ENCODE measurements around the gene CDC42BPB. TPM values are rescaled to one million over a fixed set of nuclear protein-coding genes. Genes with fewer than 3 reads are reported as not detected.

CDC42BPB gene
- total RNA-seq, 1 experiment from 2014 or later, result 103 TPM

- Histone ChIP-seq H2BK12ac (ENCODE audit: insufficient read length, low read depth, low read length) (no peak overlapping the region), H3K18ac (ENCODE audit: insufficient read length, low read depth, low read length) (no peak overlapping the region), H3K27ac (ENCODE audit: insufficient read length, low read depth, low read length) (no peak overlapping the region), H2BK120ac (ENCODE audit: low read depth, low read length, poor library complexity, severe bottlenecking) (no peak overlapping the region), H3K23ac (ENCODE audit: insufficient read length, low read depth, low read length) (no peak overlapping the region), H3K79me2 (ENCODE audit: insufficient read depth, low read length) (no peaks in the 10 kb centered on the region), H2BK20ac (ENCODE audit: low read depth, low read length, poor library complexity, severe bottlenecking) (no peak overlapping the region), H3K14ac (ENCODE audit: insufficient read depth, low read length) (no peak overlapping the region), H3K79me1 (ENCODE audit: insufficient read depth, low read depth, low read length, poor library complexity, severe bottlenecking) (no peaks in the 10 kb centered on the region), H3K9me3 (ENCODE audit: control insufficient read depth, low read depth, low read length) (no peaks in the 10 kb centered on the region), H3T11ph (ENCODE audit: low read length) (no peak overlapping the region), H3K4me2 (ENCODE audit: insufficient read depth, insufficient read length, low read length) (no peak overlapping the region), H3K9ac (ENCODE audit: extremely low read depth, insufficient read length, low read length) (no peak overlapping the region), H4K5ac (ENCODE audit: insufficient read length, low read depth, low read length) (no peak overlapping the region), H3K27me3 (ENCODE audit: insufficient read depth, low read length) (peaks cover 5% of the 10 kb centered on the region; the same call in 1 of the 2 replicates), H4K8ac (replicated peaks; ENCODE audit: insufficient read length, low read depth, low read length) (no peak overlapping the region), H3K4ac (ENCODE audit: low read depth, low read length) (no peak overlapping the region), H3K23me2 (ENCODE audit: insufficient read length, low read depth, low read length, poor library complexity, severe bottlenecking) (no peaks in the 10 kb centered on the region), H2AFZ (ENCODE audit: low read length) (no peak overlapping the region), H2BK15ac (ENCODE audit: low read depth, low read length) (no peak overlapping the region), H3K4me1 (ENCODE audit: insufficient read depth, low read length) (no peaks in the 10 kb centered on the region), H3K56ac (ENCODE audit: insufficient read length, low read depth, low read length) (no peak overlapping the region), H2AK5ac (ENCODE audit: insufficient read length, low read length) (no peak overlapping the region), H4K20me1 (ENCODE audit: control insufficient read depth, insufficient read depth, insufficient read length) (peaks cover 3% of the 10 kb centered on the region), H4K91ac (ENCODE audit: insufficient read length, low read depth, low read length) (no peak overlapping the region), H2BK5ac (ENCODE audit: insufficient read length, low read length) (no peak overlapping the region)
- Mint-ChIP-seq H3K27me3 (ENCODE audit: low read depth) (no peaks in the 10 kb centered on the region), H3K4me1 (peaks cover 0 to 2% of the 10 kb centered on the region in 2 experiments; a peak in 1 of 4 replicates), H3K36me3 (ENCODE audit: insufficient read depth in 1 of 3, low read depth in 3 of 3) (no peaks in the 10 kb centered on the region), H3K4me3 (no peak overlapping the region), H3K9me3 (no peaks in the 10 kb centered on the region), H3K27ac (no peak overlapping the region; a peak in 1 of 7 replicates)
- peak; percentile 86 for TF ChIP-seq CTCF (conservative IDR thresholded peaks at IDR 0.05)
- DNase-seq, result peak; percentile 76
- WGBS (ENCODE audit: extremely low coverage, insufficient read length, low lambda C conversion rate), result no CpG with 5 or more reads among the region's 12 CpGs
Measured at GRCh38 chr14:102917469-102918211, 139.7 kb downstream of the CDC42BPB start.

Data from H9 (cell line).